ENCODE data around the gene BUD13.

BUD13 gene

DNA sequence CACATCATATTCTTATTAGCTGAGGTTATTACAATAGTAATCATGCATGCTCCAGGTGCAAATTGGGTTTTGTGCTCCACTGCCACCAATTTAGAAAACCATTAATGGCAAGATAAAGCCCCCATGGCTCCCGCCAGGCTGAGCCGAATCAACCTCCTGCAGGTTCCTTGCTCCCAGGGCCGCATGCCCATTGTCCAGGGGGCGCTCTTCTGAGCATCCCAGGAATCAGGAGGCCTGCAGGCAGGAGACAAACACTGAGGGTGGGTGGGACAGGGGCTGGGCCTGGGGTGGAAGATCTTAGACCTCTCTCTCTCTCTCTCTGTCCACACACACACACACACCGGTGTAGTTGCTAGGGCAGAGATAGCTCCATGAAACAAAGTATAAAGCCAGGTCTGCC lies 57.4 kb downstream of the BUD13 start:
- Histone ChIP-seq H3K27me3 (replicated peaks; ENCODE audit: insufficient read depth, low read length) (no peaks in the 10 kb centered on the region), H2AFZ (ENCODE audit: low read length) (no peak overlapping the region)

DNA sequence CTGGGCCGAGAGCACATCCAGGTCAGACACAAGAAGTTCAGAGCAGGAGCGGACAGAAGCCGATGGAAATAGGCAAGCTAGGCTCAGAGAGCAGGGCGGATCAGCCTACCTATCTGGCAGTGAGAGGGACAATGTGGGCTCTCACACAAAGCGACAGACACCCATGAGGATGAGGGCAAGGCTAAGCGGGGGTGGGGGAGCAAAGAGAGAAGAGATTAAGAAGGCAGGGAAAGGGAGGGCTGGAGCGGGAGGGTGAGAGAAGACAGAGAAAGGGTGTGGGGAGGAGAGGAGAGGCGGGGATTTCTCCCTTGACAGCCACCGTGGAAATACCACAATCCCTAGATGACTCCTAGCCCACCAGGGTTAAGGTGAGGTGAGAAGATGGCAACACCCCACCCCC lies 57.9 kb downstream of the BUD13 start:
- Histone ChIP-seq H3K9me2 (replicated peaks; ENCODE audit: insufficient read depth, low read length) (no peaks in the 10 kb centered on the region), H3K36me3 (replicated peaks; ENCODE audit: insufficient read depth, low read length) (no peaks in the 10 kb centered on the region)

More for the DNA sequence above, 57.4 kb downstream of the BUD13 start:
- H3K4me3 ChIP-seq (ENCODE audit: low read length): no peak overlapping the region
- no peaks in the 10 kb centered on the region for H3K79me2 ChIP-seq (ENCODE audit: low read length)
- no peak overlapping the region for H3K4me2 ChIP-seq (ENCODE audit: low read depth, low read length)
- no peaks in the 10 kb centered on the region for H3K4me1 ChIP-seq (ENCODE audit: low read length)
- H3K27ac ChIP-seq (ENCODE audit: low read length): no peak overlapping the region
- H3K9me2 ChIP-seq (replicated peaks; ENCODE audit: insufficient read depth, low read length): no peaks in the 10 kb centered on the region
- H3K9me3 ChIP-seq (replicated peaks; ENCODE audit: insufficient read depth, low read length): no peaks in the 10 kb centered on the region
- TF ChIP-seq, protein P1, sequence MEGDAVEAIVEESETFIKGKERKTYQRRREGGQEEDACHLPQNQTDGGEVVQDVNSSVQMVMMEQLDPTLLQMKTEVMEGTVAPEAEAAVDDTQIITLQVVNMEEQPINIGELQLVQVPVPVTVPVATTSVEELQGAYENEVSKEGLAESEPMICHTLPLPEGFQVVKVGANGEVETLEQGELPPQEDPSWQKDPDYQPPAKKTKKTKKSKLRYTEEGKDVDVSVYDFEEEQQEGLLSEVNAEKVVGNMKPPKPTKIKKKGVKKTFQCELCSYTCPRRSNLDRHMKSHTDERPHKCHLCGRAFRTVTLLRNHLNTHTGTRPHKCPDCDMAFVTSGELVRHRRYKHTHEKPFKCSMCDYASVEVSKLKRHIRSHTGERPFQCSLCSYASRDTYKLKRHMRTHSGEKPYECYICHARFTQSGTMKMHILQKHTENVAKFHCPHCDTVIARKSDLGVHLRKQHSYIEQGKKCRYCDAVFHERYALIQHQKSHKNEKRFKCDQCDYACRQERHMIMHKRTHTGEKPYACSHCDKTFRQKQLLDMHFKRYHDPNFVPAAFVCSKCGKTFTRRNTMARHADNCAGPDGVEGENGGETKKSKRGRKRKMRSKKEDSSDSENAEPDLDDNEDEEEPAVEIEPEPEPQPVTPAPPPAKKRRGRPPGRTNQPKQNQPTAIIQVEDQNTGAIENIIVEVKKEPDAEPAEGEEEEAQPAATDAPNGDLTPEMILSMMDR (IDR thresholded peaks at IDR 0.05; ENCODE audit: low read length): no peak
- TF ChIP-seq EZH2phosphoT487 (IDR thresholded peaks at IDR 0.05; ENCODE audit: low read length) (no peak), EZH2 (optimal IDR thresholded peaks at IDR 0.05; ENCODE audit: low read depth, low read length) (no peak)
- H3F3A ChIP-seq (ENCODE audit: insufficient read depth, low read length): no peaks in the 10 kb centered on the region
- H4K20me1 ChIP-seq (ENCODE audit: insufficient read depth, low read length): no peaks in the 10 kb centered on the region
- no peak for DNase-seq
- no peak overlapping the region for H3K9ac ChIP-seq (ENCODE audit: low read length)
- no peaks in the 10 kb centered on the region for H3K36me3 ChIP-seq (replicated peaks; ENCODE audit: insufficient read depth, low read length)

GRCh38 chr11:116712428-116712827 lies 60.4 kb downstream of the BUD13 start:
- no peak for DNase-seq

More for the DNA sequence above, 57.9 kb downstream of the BUD13 start:
- Histone ChIP-seq H3K9me3 (replicated peaks; ENCODE audit: insufficient read depth, low read length) (no peaks in the 10 kb centered on the region), H4K20me1 (ENCODE audit: insufficient read depth, low read length) (no peaks in the 10 kb centered on the region), H3K27me3 (replicated peaks; ENCODE audit: insufficient read depth, low read length) (no peaks in the 10 kb centered on the region), H3K4me3 (ENCODE audit: low read length) (no peak overlapping the region), H3K27ac (ENCODE audit: low read length) (no peak overlapping the region), H3F3A (ENCODE audit: insufficient read depth, low read length) (no peaks in the 10 kb centered on the region), H3K9ac (ENCODE audit: low read length) (no peak overlapping the region), H2AFZ (ENCODE audit: low read length) (no peak overlapping the region), H3K4me1 (ENCODE audit: low read length) (no peaks in the 10 kb centered on the region), H3K4me2 (ENCODE audit: low read depth, low read length) (no peak overlapping the region), H3K79me2 (ENCODE audit: low read length) (no peaks in the 10 kb centered on the region)
- DNase-seq: no peak
- TF ChIP-seq EZH2 (optimal IDR thresholded peaks at IDR 0.05; ENCODE audit: low read depth, low read length) (no peak), EZH2phosphoT487 (IDR thresholded peaks at IDR 0.05; ENCODE audit: low read length) (no peak)
- TF ChIP-seq, protein P1 (IDR thresholded peaks at IDR 0.05; ENCODE audit: low read length): no peak

More at GRCh38 chr11:116712428-116712827, 60.4 kb downstream of the BUD13 start:
- H3K4me3 ChIP-seq (ENCODE audit: low read length): no peak overlapping the region
- no peak overlapping the region for H3K27ac ChIP-seq (ENCODE audit: low read length)
- no peaks in the 10 kb centered on the region for H3K9me2 ChIP-seq (replicated peaks; ENCODE audit: insufficient read depth, low read length)
- TF ChIP-seq EZH2phosphoT487 (IDR thresholded peaks at IDR 0.05; ENCODE audit: low read length) (no peak), EZH2 (optimal IDR thresholded peaks at IDR 0.05; ENCODE audit: low read depth, low read length) (no peak)
- TF ChIP-seq, protein P1 (IDR thresholded peaks at IDR 0.05; ENCODE audit: low read length): no peak
- no peaks in the 10 kb centered on the region for H4K20me1 ChIP-seq (ENCODE audit: insufficient read depth, low read length)
- no peak overlapping the region for H3K4me2 ChIP-seq (ENCODE audit: low read depth, low read length)
- no peaks in the 10 kb centered on the region for H3K27me3 ChIP-seq (replicated peaks; ENCODE audit: insufficient read depth, low read length)
- no peaks in the 10 kb centered on the region for H3K36me3 ChIP-seq (replicated peaks; ENCODE audit: insufficient read depth, low read length)
- no peak overlapping the region for H3K9ac ChIP-seq (ENCODE audit: low read length)
- no peaks in the 10 kb centered on the region for H3K79me2 ChIP-seq (ENCODE audit: low read length)
- H2AFZ ChIP-seq (ENCODE audit: low read length): no peak overlapping the region
- no peaks in the 10 kb centered on the region for H3K4me1 ChIP-seq (ENCODE audit: low read length)
- H3K9me3 ChIP-seq (replicated peaks; ENCODE audit: insufficient read depth, low read length): no peaks in the 10 kb centered on the region
- no peaks in the 10 kb centered on the region for H3F3A ChIP-seq (ENCODE audit: insufficient read depth, low read length)
